Measurements from ENCODE around the gene FBXO2.

- TF ChIP-seq FOXP1 (CRISPR knock-in tag; IDR thresholded peaks at IDR 0.05) (no peak), JUN (IDR thresholded peaks at IDR 0.05; ENCODE audit: borderline replicate concordance, low read depth, low read length) (no peak), JUN (CRISPR knock-in tag; IDR thresholded peaks at IDR 0.05; ENCODE audit: borderline replicate concordance) (no peak), SIN3A (IDR thresholded peaks at IDR 0.05; ENCODE audit: borderline replicate concordance in 2 of 2, control insufficient read depth in 1 of 2, low read depth in 2 of 2, low read length in 2 of 2) (no peak), POLR2A (conservative IDR thresholded peaks at IDR 0.05) (no peak)
Observed at GRCh38 chr1:11611638-11612327, 42.4 kb downstream of the FBXO2 start.

All from K562 (cell line).